ENCODE results near the gene PPM1L.

PPM1L gene

GRCh38 chr3:160852856-160853255 is 96.8 kb downstream of the PPM1L start:
- FAIRE-seq (no peak), DNase-seq (ENCODE audit: insufficient read length, low spot score) (no peak)
- no peak for TF ChIP-seq POU2F2 (IDR thresholded peaks at IDR 0.05; ENCODE audit: low read depth, low read length)
- TF ChIP-seq SPI1 (IDR thresholded peaks at IDR 0.05; ENCODE audit: low read depth, low read length): no peak
- TF ChIP-seq PAX5 (IDR thresholded peaks at IDR 0.05; ENCODE audit: insufficient read depth, low read length, severe bottlenecking): no peak
- TF ChIP-seq TAF1 (IDR thresholded peaks at IDR 0.05; ENCODE audit: low read depth, low read length): no peak
- no peak for TF ChIP-seq POLR2A (IDR thresholded peaks at IDR 0.05; ENCODE audit: low read depth, low read length)
- TF ChIP-seq POLR2AphosphoS5 (IDR thresholded peaks at IDR 0.05; ENCODE audit: low read depth, low read length): no peak

GRCh38 chr3:160856450-160856849 is 100.4 kb downstream of the PPM1L start:
- TF ChIP-seq POLR2A (IDR thresholded peaks at IDR 0.05; ENCODE audit: low read depth, low read length): no peak
- TF ChIP-seq TAF1 (IDR thresholded peaks at IDR 0.05; ENCODE audit: low read depth, low read length): no peak
- TF ChIP-seq PAX5 (IDR thresholded peaks at IDR 0.05; ENCODE audit: insufficient read depth, low read length, severe bottlenecking): no peak
- TF ChIP-seq SPI1 (IDR thresholded peaks at IDR 0.05; ENCODE audit: low read depth, low read length): no peak
- TF ChIP-seq POU2F2 (IDR thresholded peaks at IDR 0.05; ENCODE audit: low read depth, low read length): no peak
- TF ChIP-seq POLR2AphosphoS5 (IDR thresholded peaks at IDR 0.05; ENCODE audit: low read depth, low read length): no peak
- no peak for FAIRE-seq
- no peak for DNase-seq (ENCODE audit: insufficient read length, low spot score)

GRCh38 chr3:160857476-160858119 is 101.6 kb downstream of the PPM1L start:
- no peak for FAIRE-seq
- DNase-seq (ENCODE audit: insufficient read length, low spot score): no peak
- no peak for TF ChIP-seq POLR2A (IDR thresholded peaks at IDR 0.05; ENCODE audit: low read depth, low read length)
- TF ChIP-seq SPI1 (IDR thresholded peaks at IDR 0.05; ENCODE audit: low read depth, low read length): no peak
- TF ChIP-seq TAF1 (IDR thresholded peaks at IDR 0.05; ENCODE audit: low read depth, low read length): no peak

- DNase-seq (ENCODE audit: insufficient read length, low spot score) (no peak), FAIRE-seq (no peak)
- no peak for TF ChIP-seq POLR2AphosphoS5 (IDR thresholded peaks at IDR 0.05; ENCODE audit: low read depth, low read length)
These were observed 104.3 kb downstream of the PPM1L start for GRCh38 chr3:160860346-160860745.

- no peak for DNase-seq (ENCODE audit: insufficient read length, low spot score)
- FAIRE-seq: no peak
- TF ChIP-seq PAX5 (IDR thresholded peaks at IDR 0.05; ENCODE audit: insufficient read depth, low read length, severe bottlenecking) (no peak), POLR2A (IDR thresholded peaks at IDR 0.05; ENCODE audit: low read depth, low read length) (no peak), SPI1 (IDR thresholded peaks at IDR 0.05; ENCODE audit: low read depth, low read length) (no peak), POU2F2 (IDR thresholded peaks at IDR 0.05; ENCODE audit: low read depth, low read length) (no peak), TAF1 (IDR thresholded peaks at IDR 0.05; ENCODE audit: low read depth, low read length) (no peak), POLR2AphosphoS5 (IDR thresholded peaks at IDR 0.05; ENCODE audit: low read depth, low read length) (no peak)
These were observed 113.8 kb downstream of the PPM1L start for GRCh38 chr3:160869825-160870224.

GRCh38 chr3:160870327-160870726 is 114.3 kb downstream of the PPM1L start:
- DNase-seq (ENCODE audit: insufficient read length, low spot score) (no peak), FAIRE-seq (no peak)
- TF ChIP-seq POLR2A (IDR thresholded peaks at IDR 0.05; ENCODE audit: low read depth, low read length): no peak
- no peak for TF ChIP-seq PAX5 (IDR thresholded peaks at IDR 0.05; ENCODE audit: insufficient read depth, low read length, severe bottlenecking)
- TF ChIP-seq SPI1 (IDR thresholded peaks at IDR 0.05; ENCODE audit: low read depth, low read length): no peak
- no peak for TF ChIP-seq POU2F2 (IDR thresholded peaks at IDR 0.05; ENCODE audit: low read depth, low read length)
- no peak for TF ChIP-seq POLR2AphosphoS5 (IDR thresholded peaks at IDR 0.05; ENCODE audit: low read depth, low read length)
- TF ChIP-seq TAF1 (IDR thresholded peaks at IDR 0.05; ENCODE audit: low read depth, low read length): no peak

- TF ChIP-seq SPI1 (IDR thresholded peaks at IDR 0.05; ENCODE audit: low read depth, low read length) (no peak), PAX5 (IDR thresholded peaks at IDR 0.05; ENCODE audit: insufficient read depth, low read length, severe bottlenecking) (no peak), POLR2A (IDR thresholded peaks at IDR 0.05; ENCODE audit: low read depth, low read length) (no peak), TAF1 (IDR thresholded peaks at IDR 0.05; ENCODE audit: low read depth, low read length) (no peak), POU2F2 (IDR thresholded peaks at IDR 0.05; ENCODE audit: low read depth, low read length) (no peak), POLR2AphosphoS5 (IDR thresholded peaks at IDR 0.05; ENCODE audit: low read depth, low read length) (no peak)
- DNase-seq (ENCODE audit: insufficient read length, low spot score) (no peak), FAIRE-seq (no peak)
These were observed 118.7 kb downstream of the PPM1L start for GRCh38 chr3:160874736-160875135.

GRCh38 chr3:160876643-160877042 is 120.6 kb downstream of the PPM1L start:
- DNase-seq (ENCODE audit: insufficient read length, low spot score) (no peak), FAIRE-seq (no peak)
- TF ChIP-seq TAF1 (IDR thresholded peaks at IDR 0.05; ENCODE audit: low read depth, low read length) (no peak), SPI1 (IDR thresholded peaks at IDR 0.05; ENCODE audit: low read depth, low read length) (no peak), POU2F2 (IDR thresholded peaks at IDR 0.05; ENCODE audit: low read depth, low read length) (no peak), PAX5 (IDR thresholded peaks at IDR 0.05; ENCODE audit: insufficient read depth, low read length, severe bottlenecking) (no peak), POLR2A (IDR thresholded peaks at IDR 0.05; ENCODE audit: low read depth, low read length) (no peak), POLR2AphosphoS5 (IDR thresholded peaks at IDR 0.05; ENCODE audit: low read depth, low read length) (no peak)

GRCh38 chr3:160879859-160880258 is 123.8 kb downstream of the PPM1L start:
- FAIRE-seq (no peak), DNase-seq (ENCODE audit: insufficient read length, low spot score) (no peak)
- TF ChIP-seq SPI1 (IDR thresholded peaks at IDR 0.05; ENCODE audit: low read depth, low read length) (peak; percentile 9; the same call in 1 of the 2 replicates), PAX5 (IDR thresholded peaks at IDR 0.05; ENCODE audit: insufficient read depth, low read length, severe bottlenecking) (no peak)

- FAIRE-seq (no peak), DNase-seq (ENCODE audit: insufficient read length, low spot score) (no peak)
- no peak for TF ChIP-seq POU2F2 (IDR thresholded peaks at IDR 0.05; ENCODE audit: low read depth, low read length)
These were observed 127.3 kb downstream of the PPM1L start for GRCh38 chr3:160883373-160883772.

Data from GM12891 (cell line).